Measurements from ENCODE around the gene SERPINB1.
"Not testable (repeated sequence)": the region's sequence is repeated elsewhere in the genome, so short reads cannot be mapped to it uniquely, and the experiment has no call there.

Gene SERPINB1

DNA sequence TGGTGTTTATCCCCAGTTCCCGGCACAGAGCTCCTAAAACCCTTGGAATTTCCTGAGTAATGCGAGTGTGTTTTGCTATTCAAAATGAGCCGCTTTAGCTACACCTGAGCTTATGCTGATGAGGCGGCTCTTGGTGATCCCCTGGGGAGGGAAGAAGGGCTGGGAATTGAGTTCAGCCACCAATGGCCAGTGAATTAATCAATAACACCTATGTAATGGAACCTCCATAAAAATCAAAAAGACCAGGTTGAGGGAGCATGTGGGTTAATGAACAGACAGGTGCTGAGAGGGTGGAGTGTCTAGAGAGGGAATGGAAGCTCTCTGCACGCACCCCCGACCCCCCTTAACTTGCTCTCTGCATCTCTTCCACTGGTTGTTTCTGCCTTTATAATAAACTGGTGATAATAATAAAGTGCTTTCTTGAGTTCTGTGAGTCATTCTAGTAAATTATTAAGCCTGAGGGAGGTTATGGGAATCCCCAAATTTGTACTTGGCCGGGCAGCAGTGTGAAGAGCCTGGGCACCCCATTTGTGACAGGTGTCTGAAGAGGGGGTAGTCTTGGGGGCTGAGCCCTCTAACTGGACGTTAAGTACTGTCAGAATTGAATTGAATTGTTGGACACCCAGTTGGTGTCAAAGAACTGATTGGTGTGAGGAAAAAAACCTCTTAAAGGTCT lies 24.6 kb upstream of the SERPINB1 start:
- no peak for DNase-seq (ENCODE audit: low read depth)

GRCh38 chr6:2865694-2866151 lies 24.1 kb upstream of the SERPINB1 start:
- no peak for DNase-seq (ENCODE audit: low read depth)

DNA sequence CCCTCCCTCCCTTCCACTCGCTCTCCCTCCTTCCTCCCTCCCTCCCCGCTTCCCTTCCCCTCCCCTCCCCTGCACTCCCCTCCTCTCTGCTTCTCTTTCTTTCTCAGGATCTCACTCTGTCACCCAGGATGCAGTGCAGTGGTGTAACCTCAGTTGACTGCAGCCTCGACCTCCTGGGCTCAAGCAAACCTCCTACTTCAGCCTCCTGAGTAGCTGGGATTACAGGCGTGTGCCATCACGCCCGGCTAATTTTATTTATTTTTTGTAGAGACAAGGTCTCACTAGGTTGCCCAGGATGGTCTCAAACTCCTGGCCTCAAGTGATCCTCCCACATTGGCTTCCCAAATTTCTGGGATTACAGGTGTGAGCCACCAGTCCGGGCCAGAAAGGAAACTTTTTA lies 23.6 kb upstream of the SERPINB1 start:
- no peak for DNase-seq (ENCODE audit: low read depth)

DNA sequence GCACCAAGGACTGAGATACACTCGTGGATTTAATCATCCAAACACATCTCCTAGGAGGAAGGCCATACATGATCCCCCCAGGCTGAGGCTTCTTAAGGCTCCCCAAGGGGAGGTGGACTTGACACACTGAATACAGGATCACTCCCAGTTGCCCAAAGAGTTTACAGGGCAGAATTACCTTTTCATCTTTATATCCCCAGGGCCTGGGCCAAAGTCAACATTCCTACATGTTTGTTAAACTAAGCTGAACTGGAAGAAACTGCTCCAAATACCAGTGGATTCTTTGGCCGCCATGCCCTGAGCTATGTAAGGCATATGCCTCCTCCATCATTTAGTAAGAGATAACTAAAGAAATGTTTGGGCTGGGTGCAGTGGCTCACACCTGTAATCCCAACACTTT lies 22.2 kb upstream of the SERPINB1 start:
- no peak for DNase-seq (ENCODE audit: low read depth)

GRCh38 chr6:2862712-2863181 lies 21.1 kb upstream of the SERPINB1 start:
- DNase-seq (ENCODE audit: low read depth) = no peak

DNA sequence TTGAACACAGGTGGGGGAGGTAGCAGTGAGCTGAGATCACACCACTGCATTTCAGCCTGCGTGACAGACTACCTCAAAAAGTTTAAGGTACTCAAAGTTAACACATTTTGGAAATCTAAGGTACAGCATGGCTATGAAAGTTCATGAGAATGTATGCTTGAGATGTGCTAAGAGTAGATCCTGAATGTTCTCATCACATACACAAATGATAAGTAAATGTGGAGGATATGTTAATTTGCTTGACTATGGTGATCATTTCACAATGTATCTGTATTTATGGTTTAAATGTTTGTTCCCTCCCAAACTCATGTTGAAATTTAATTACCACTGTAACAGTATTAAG lies 20.1 kb upstream of the SERPINB1 start:
- DNase-seq (ENCODE audit: low read depth) = no peak

- DNase-seq (ENCODE audit: low read depth) = no peak
Measured at GRCh38 chr6:2861060-2861821, 19.6 kb upstream of the SERPINB1 start.

DNA sequence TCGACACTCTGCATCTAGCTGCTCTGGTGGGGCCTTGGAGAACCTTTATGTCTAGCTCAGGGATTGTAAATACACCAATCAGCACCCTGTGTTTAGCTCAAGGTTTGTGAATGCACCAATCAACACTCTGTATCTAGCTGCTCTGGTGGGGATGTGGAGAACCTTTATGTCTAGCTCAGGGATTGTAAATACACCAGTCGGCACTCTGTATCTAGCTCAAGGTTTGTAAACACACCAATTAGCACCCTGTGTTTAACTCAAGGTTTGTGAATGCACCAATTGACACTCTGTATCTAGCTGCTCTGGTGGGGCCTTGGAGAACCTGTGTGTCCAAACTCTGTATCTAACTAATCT lies 19.0 kb upstream of the SERPINB1 start:
- DNase-seq (ENCODE audit: low read depth) = not testable (repeated sequence)

- not testable (repeated sequence) for DNase-seq (ENCODE audit: low read depth)
Measured at GRCh38 chr6:2859798-2860705, 18.4 kb upstream of the SERPINB1 start.

GRCh38 chr6:2859185-2859700 lies 17.6 kb upstream of the SERPINB1 start:
- no peak for DNase-seq (ENCODE audit: low read depth)

DNA sequence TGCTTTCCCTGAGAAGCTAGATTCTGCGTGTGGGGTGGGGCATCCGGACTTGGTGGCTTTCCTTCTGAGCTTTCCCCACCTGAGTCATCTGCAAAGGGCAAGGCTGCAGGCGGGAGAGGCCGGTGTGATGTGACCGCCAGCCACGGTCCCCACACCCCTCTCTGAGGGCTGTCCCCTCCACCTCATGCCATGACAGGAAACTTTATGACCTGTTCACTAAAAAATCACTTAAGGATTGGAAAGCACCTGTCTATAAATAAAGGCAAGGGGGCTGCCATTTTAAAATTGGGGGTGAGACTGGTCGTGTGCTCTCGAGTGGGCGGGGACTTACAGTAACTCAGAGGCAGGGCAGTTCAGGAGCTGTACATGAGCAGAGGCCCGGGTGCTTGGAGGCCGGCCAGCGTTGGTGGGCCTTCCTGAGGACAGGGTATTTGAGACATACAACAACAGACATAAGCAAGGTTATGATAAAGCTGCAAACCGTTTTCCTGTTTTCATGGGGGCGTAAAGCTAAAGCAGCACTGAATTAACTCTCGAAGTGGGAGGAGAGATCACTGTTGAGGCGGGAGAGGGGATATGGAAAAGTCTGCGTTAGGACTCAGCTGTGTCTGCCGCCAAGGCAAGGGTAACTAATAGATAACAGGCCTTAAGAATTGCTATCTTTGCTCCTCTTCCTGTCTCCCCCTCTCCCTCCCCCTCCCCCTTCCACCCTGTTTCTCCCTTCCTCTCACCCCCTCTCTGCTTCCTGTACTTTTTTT lies 16.1 kb upstream of the SERPINB1 start:
- DNase-seq (ENCODE audit: low read depth) = peak; percentile 83

GRCh38 chr6:2857185-2857579 lies 15.5 kb upstream of the SERPINB1 start:
- no peak for DNase-seq (ENCODE audit: low read depth)

- DNase-seq (ENCODE audit: low read depth) = no peak
Measured at GRCh38 chr6:2855061-2855519, 13.4 kb upstream of the SERPINB1 start.

DNA sequence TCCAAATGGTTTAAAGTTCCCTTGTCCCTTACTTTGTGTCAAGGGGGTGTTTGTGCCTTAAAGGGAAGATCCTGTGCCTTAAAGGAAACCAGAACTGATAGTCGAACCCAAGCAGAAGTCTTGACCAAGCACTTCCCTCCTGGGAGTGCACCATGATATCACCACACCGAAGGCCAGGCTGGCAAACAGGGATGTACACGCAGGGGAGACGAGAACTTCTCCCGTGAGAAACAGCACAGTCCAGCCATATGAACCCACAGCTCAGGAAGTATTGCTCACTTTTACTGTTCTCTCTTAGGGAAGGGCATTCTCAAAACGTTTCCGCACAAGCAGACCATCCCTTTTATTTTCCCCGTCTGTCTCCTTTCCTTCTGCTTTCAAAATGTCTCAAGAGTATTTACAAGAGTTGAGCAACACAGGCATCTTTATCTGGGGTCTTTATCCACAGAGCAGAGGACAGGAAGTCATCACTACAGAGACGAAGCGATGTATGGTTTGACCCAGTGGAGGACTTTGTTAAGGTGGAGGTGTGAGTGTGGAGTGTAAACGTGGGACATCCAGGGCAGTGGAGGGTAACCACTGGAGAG lies 12.8 kb upstream of the SERPINB1 start:
- DNase-seq (ENCODE audit: low read depth) = no peak

GRCh38 chr6:2853769-2854395 lies 12.2 kb upstream of the SERPINB1 start:
- DNase-seq (ENCODE audit: low read depth) = peak; percentile 73

DNA sequence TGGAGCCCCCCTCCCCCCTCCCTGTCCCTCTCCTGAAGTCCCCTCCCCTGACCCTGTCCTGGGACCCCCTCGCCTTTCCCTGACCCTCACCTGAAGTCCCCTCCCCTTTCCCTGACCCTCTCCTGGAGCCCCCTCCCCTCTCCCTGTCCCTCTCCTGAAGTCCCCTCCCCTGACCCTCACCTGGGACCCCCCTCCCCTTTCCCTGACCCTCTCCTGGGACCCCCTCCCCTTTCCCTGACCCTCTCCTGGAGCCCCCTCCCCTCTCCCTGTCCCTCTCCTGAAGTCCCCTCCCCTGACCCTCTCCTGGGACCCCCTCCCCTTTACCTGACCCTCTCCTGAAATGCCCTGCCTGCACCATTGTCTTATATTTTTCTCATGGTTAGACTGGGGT lies 11.7 kb upstream of the SERPINB1 start:
- DNase-seq (ENCODE audit: low read depth) = not testable (repeated sequence)

- no peak for DNase-seq (ENCODE audit: low read depth)
Measured at GRCh38 chr6:2852921-2853322, 11.3 kb upstream of the SERPINB1 start.

DNA sequence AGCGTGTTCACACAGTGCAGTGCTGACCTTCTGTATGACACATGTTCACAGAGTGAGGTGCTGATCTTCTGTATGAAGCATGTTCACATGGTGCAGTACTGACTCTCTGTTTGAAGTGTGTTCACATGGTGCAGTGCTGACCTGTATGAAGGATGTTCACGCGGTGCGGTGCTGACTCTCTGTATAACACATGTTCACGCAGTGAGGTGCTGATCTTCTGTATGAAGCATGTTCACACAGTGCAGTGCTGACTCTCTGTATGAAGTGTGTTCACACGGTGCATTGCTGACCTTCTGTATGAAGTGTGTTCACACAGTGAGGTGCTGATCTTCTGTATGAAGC lies 10.8 kb upstream of the SERPINB1 start:
- DNase-seq (ENCODE audit: low read depth) = no peak

- no peak for DNase-seq (ENCODE audit: low read depth)
Measured at GRCh38 chr6:2851727-2852513, 10.3 kb upstream of the SERPINB1 start.

DNA sequence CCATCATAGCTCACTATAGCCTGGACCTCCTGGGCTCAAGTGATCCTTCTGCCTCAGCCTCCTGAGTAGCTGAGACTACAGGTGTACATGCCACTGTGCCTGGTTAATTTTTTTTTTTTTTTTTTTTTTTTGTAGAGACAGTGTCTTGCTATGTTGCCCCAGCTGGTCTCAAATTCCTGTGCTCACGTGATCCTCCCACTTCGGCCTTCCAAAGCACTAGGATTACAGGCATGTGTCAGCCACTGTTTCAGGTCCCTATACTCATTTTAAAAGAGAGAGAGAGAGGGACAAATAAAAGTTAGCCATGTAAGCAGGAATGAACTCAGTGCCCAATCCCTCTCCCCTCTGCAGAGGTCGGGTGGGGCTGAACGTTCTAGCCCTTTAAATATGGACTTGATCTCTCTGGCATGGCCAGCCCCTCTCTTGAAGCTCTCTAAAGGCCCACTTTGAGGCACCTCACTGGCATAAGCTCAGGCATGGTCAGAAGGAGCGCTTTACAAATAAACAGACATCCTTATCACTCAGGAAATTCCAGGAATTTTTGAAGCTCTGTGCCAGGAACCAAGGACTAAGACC lies 9.0 kb upstream of the SERPINB1 start:
- DNase-seq (ENCODE audit: low read depth) = no peak

Data from T-helper 22 cell (primary cell).